ENCODE data around the gene PRODH2. TPM values are rescaled to one million over a fixed set of nuclear protein-coding genes. Genes with fewer than 3 reads are reported as not detected.

Gene PRODH2
- total and polyA plus RNA-seq, 4 donors: 0.10 to 0.32 (median 0.27) TPM; not detected in 1

DNA sequence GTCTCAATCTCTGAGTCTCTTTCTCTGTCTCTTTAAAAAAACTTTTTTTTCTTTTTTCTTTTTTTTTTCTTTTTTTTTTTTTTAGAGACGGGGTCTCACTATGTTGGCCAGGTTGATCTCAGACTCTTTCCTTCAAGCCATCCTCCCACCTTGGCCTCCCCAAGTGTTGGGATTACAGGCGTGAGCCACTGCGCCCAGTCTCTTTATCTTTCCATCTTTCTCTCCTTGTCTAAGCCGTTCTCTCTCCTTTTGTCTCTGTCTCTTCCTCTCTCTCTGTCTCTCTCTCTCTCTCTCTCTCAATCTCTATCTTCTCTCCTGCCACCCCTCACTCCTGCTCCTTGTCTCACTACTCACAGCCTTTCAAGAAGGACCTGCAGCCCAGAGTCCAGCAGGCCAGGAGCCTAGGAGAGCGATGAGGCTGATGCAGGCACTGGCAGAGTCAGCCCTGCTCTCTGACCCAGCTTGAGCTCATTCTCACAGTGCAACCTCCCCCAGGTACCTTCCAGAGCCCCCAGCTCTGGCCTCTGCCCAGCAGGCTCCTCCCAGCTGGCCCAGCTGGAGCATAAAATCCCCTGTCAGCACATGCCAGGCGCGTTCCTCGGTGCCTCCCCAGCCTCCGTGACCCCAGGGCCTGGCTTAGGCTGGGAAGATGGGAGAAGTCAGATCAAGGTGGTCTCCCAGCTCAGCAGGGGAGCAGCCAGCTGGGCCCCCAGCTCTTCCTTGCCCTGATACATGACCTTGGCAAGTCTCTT lies 39.6 kb upstream of the PRODH2 start, which contains the start of gene NPHS1:
Gene NPHS1, minus strand, starts transcription at position 476 of the 752 bp plus-strand sequence. CDS start 667 bp downstream, outside the sequence.
- 57% methylated on average over 8 of the region's 9 CpGs for WGBS (ENCODE audit: insufficient coverage)
- no peak within 1 kb of the TSS for H3K4me3 ChIP-seq (ENCODE audit: low read depth, low read length)
- peaks cover 24% of the 10 kb centered on the region for H3K4me1 ChIP-seq (ENCODE audit: control insufficient read depth, insufficient read depth, low read length)
- no peaks in the 10 kb centered on the region for H3K9me3 ChIP-seq (ENCODE audit: control insufficient read depth, insufficient read depth, low read length)
- H3K27ac ChIP-seq (ENCODE audit: low read depth, low read length): no peak within 1 kb of the TSS
- no peak for DNase-seq (ENCODE audit: low read depth in 4 of 6, low spot score in 6 of 6)
- H3K36me3 ChIP-seq (ENCODE audit: control insufficient read depth, insufficient read depth, low read length): no peaks in the 10 kb centered on the region
- peaks cover 17% of the 10 kb centered on the region for H3K27me3 ChIP-seq (ENCODE audit: control insufficient read depth, insufficient read depth, low read length)

- no peak overlapping the region for H3K27ac ChIP-seq (ENCODE audit: low read depth, low read length)
- peaks cover 13% of the 10 kb centered on the region for H3K27me3 ChIP-seq (ENCODE audit: control insufficient read depth, insufficient read depth, low read length)
- 50% methylated on average over 27 of the region's 32 CpGs for WGBS (ENCODE audit: insufficient coverage)
- H3K4me3 ChIP-seq (ENCODE audit: low read depth, low read length): no peak overlapping the region
- peak in 1 of 6 donors; percentile 16 for DNase-seq (ENCODE audit: low read depth in 4 of 6, low spot score in 6 of 6)
- H3K4me1 ChIP-seq (ENCODE audit: control insufficient read depth, insufficient read depth, low read length): peaks cover 16% of the 10 kb centered on the region
- H3K9me3 ChIP-seq (ENCODE audit: control insufficient read depth, insufficient read depth, low read length): no peaks in the 10 kb centered on the region
- no peaks in the 10 kb centered on the region for H3K36me3 ChIP-seq (ENCODE audit: control insufficient read depth, insufficient read depth, low read length)
Observed at GRCh38 chr19:35851213-35852028, 38.8 kb upstream of the PRODH2 start.

DNA sequence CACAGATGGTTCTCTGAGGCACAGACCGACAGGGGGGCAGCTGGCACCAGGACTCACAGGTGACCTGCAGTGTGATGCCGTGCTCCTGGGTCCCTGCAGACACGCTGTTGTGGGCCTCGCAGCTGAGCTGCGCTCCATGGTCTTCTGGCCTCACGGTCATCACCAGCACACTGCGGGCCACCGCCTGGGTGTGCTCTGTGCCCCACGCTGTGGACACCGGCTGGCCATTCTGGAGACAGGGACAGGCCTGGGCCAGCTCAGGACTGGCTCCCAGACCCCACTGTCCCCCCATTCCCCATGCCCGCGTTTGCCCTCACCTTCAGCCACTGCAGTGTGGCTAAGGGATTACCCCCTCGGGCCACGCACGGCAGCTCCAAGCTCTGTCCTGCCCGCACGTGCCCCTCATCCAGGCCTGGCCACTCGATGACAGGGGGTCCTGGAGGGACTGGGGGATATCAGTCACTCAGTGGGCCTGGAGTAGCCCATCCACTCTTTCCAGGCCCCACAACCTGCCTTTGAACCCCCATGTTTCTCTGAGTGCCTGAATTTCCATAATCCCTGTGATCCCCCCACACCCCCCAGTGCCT lies 36.4 kb upstream of the PRODH2 start:
- Histone ChIP-seq H3K27ac (ENCODE audit: low read depth, low read length) (no peak overlapping the region), H3K9me3 (ENCODE audit: control insufficient read depth, insufficient read depth, low read length) (no peaks in the 10 kb centered on the region), H3K27me3 (ENCODE audit: control insufficient read depth, insufficient read depth, low read length) (peaks cover 30% of the 10 kb centered on the region), H3K36me3 (ENCODE audit: control insufficient read depth, insufficient read depth, low read length) (no peaks in the 10 kb centered on the region), H3K4me3 (ENCODE audit: low read depth, low read length) (no peak overlapping the region), H3K4me1 (ENCODE audit: control insufficient read depth, insufficient read depth, low read length) (peaks cover 17% of the 10 kb centered on the region)
- 85% methylated on average over 18 of the region's 18 CpGs for WGBS (ENCODE audit: insufficient coverage)
- no peak for DNase-seq (ENCODE audit: low read depth in 4 of 6, low spot score in 6 of 6)

- H3K4me3 ChIP-seq (ENCODE audit: low read depth, low read length): no peak overlapping the region
- DNase-seq (ENCODE audit: low read depth in 4 of 6, low spot score in 6 of 6): no peak
- peaks cover 21% of the 10 kb centered on the region for H3K4me1 ChIP-seq (ENCODE audit: control insufficient read depth, insufficient read depth, low read length)
- no peak overlapping the region for H3K27ac ChIP-seq (ENCODE audit: low read depth, low read length)
- peaks cover 35% of the 10 kb centered on the region for H3K27me3 ChIP-seq (ENCODE audit: control insufficient read depth, insufficient read depth, low read length)
- H3K9me3 ChIP-seq (ENCODE audit: control insufficient read depth, insufficient read depth, low read length): no peaks in the 10 kb centered on the region
- 83% methylated on average over 8 of the region's 8 CpGs for WGBS (ENCODE audit: insufficient coverage)
- no peaks in the 10 kb centered on the region for H3K36me3 ChIP-seq (ENCODE audit: control insufficient read depth, insufficient read depth, low read length)
Observed at GRCh38 chr19:35848486-35848885, 35.8 kb upstream of the PRODH2 start.

DNA sequence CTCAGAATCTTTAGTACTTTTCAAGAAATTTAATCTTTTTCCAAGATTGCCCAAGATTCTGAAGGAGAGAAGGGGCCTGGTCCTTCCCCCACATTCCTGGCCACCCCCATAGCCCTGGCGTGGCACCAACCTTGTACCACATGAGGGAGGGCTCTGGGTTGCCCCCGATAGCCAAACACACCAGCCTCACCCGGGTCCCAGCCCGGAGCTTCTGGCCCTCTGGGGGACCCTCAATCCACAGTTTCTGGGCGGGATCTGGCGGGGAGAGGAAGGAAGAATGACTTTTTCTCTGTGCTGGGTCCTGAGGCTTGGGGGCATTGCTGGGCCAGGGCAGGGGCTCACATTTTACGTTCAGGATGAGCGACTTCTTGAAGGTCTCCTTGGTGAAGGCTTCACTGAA lies 35.3 kb upstream of the PRODH2 start:
- no peak overlapping the region for H3K4me3 ChIP-seq (ENCODE audit: low read depth, low read length)
- peaks cover 40% of the 10 kb centered on the region for H3K27me3 ChIP-seq (ENCODE audit: control insufficient read depth, insufficient read depth, low read length)
- peaks cover 21% of the 10 kb centered on the region for H3K4me1 ChIP-seq (ENCODE audit: control insufficient read depth, insufficient read depth, low read length)
- DNase-seq (ENCODE audit: low read depth in 4 of 6, low spot score in 6 of 6): no peak
- WGBS (ENCODE audit: insufficient coverage): 88% methylated on average over 7 of the region's 8 CpGs
- H3K9me3 ChIP-seq (ENCODE audit: control insufficient read depth, insufficient read depth, low read length): no peaks in the 10 kb centered on the region
- H3K36me3 ChIP-seq (ENCODE audit: control insufficient read depth, insufficient read depth, low read length): no peaks in the 10 kb centered on the region
- no peak overlapping the region for H3K27ac ChIP-seq (ENCODE audit: low read depth, low read length)

GRCh38 chr19:35846038-35846668 lies 33.5 kb upstream of the PRODH2 start:
- DNase-seq (ENCODE audit: low read depth in 4 of 6, low spot score in 6 of 6): peak in 1 of 6 donors; percentile 45
- Histone ChIP-seq H3K27ac (ENCODE audit: low read depth, low read length) (no peak overlapping the region), H3K27me3 (ENCODE audit: control insufficient read depth, insufficient read depth, low read length) (peaks cover 43% of the 10 kb centered on the region), H3K9me3 (ENCODE audit: control insufficient read depth, insufficient read depth, low read length) (no peaks in the 10 kb centered on the region), H3K4me3 (ENCODE audit: low read depth, low read length) (no peak overlapping the region), H3K36me3 (ENCODE audit: control insufficient read depth, insufficient read depth, low read length) (no peaks in the 10 kb centered on the region), H3K4me1 (ENCODE audit: control insufficient read depth, insufficient read depth, low read length) (peaks cover 21% of the 10 kb centered on the region)
- 3% methylated on average over 23 of the region's 26 CpGs for WGBS (ENCODE audit: insufficient coverage)

GRCh38 chr19:35845215-35846037 lies 32.8 kb upstream of the PRODH2 start:
- peak in 1 of 6 donors; percentile 11 for DNase-seq (ENCODE audit: low read depth in 4 of 6, low spot score in 6 of 6)
- H3K4me3 ChIP-seq (ENCODE audit: low read depth, low read length): no peak overlapping the region
- H3K27me3 ChIP-seq (ENCODE audit: control insufficient read depth, insufficient read depth, low read length): peaks cover 43% of the 10 kb centered on the region
- WGBS (ENCODE audit: insufficient coverage): 1% methylated on average over 59 of the region's 63 CpGs
- H3K9me3 ChIP-seq (ENCODE audit: control insufficient read depth, insufficient read depth, low read length): no peaks in the 10 kb centered on the region
- peaks cover 21% of the 10 kb centered on the region for H3K4me1 ChIP-seq (ENCODE audit: control insufficient read depth, insufficient read depth, low read length)
- no peak overlapping the region for H3K27ac ChIP-seq (ENCODE audit: low read depth, low read length)
- no peaks in the 10 kb centered on the region for H3K36me3 ChIP-seq (ENCODE audit: control insufficient read depth, insufficient read depth, low read length)

GRCh38 chr19:35844482-35845214 lies 32.0 kb upstream of the PRODH2 start:
- H3K27me3 ChIP-seq (ENCODE audit: control insufficient read depth, insufficient read depth, low read length): peaks cover 43% of the 10 kb centered on the region
- no peak overlapping the region for H3K4me3 ChIP-seq (ENCODE audit: low read depth, low read length)
- H3K4me1 ChIP-seq (ENCODE audit: control insufficient read depth, insufficient read depth, low read length): peaks cover 21% of the 10 kb centered on the region
- no peak overlapping the region for H3K27ac ChIP-seq (ENCODE audit: low read depth, low read length)
- 66% methylated on average over 15 of the region's 16 CpGs for WGBS (ENCODE audit: insufficient coverage)
- DNase-seq (ENCODE audit: low read depth in 4 of 6, low spot score in 6 of 6): no peak
- no peaks in the 10 kb centered on the region for H3K9me3 ChIP-seq (ENCODE audit: control insufficient read depth, insufficient read depth, low read length)
- no peaks in the 10 kb centered on the region for H3K36me3 ChIP-seq (ENCODE audit: control insufficient read depth, insufficient read depth, low read length)
